Activated T-helper 9 cell treated with anti-CD3 and anti-CD28 coated beads, Interleukin-2, amount 50 U/mL, for 16 hours (primary cell): ENCODE measurements around the gene RNF187.
A peak's percentile ranks its signal among the peaks of the same experiment; 100 is the strongest.
"Not testable (repeated sequence)": the region's sequence is repeated elsewhere in the genome, so short reads cannot be mapped to it uniquely, and the experiment has no call there.

Experiments
- DNase-seq: peaks from one replicate; pipeline ENCODE4 v3.0.0-alpha.2; 2020; ENCODE audit warnings: low read depth

RNF187 gene

GRCh38 chr1:228459091-228459993 lies 27.8 kb upstream of the RNF187 start:
- DNase-seq: peak; percentile 32

GRCh38 chr1:228460821-228461220 lies 26.4 kb upstream of the RNF187 start:
- DNase-seq: no peak

- no peak for DNase-seq
Observed at GRCh38 chr1:228462560-228462959, 24.6 kb upstream of the RNF187 start.

- no peak for DNase-seq
Observed at GRCh38 chr1:228463009-228463558, 24.1 kb upstream of the RNF187 start.

GRCh38 chr1:228463559-228464455 lies 23.4 kb upstream of the RNF187 start:
- DNase-seq: no peak

GRCh38 chr1:228464487-228464983 lies 22.6 kb upstream of the RNF187 start:
- peak; percentile 80 for DNase-seq

- DNase-seq: no peak
Observed at GRCh38 chr1:228465141-228465540, 22.0 kb upstream of the RNF187 start.

GRCh38 chr1:228465571-228466146 lies 21.5 kb upstream of the RNF187 start:
- DNase-seq: no peak

- DNase-seq: not testable (repeated sequence)
Observed at GRCh38 chr1:228468188-228468587, 19.0 kb upstream of the RNF187 start.

GRCh38 chr1:228469413-228470162 lies 17.6 kb upstream of the RNF187 start:
- no peak for DNase-seq

GRCh38 chr1:228471154-228471761 lies 15.9 kb upstream of the RNF187 start:
- no peak for DNase-seq

GRCh38 chr1:228471762-228472398 lies 15.3 kb upstream of the RNF187 start:
- DNase-seq: no peak

GRCh38 chr1:228472655-228473054 lies 14.5 kb upstream of the RNF187 start:
- no peak for DNase-seq

- no peak for DNase-seq
Observed at GRCh38 chr1:228474507-228474906, 12.7 kb upstream of the RNF187 start.

- no peak for DNase-seq
Observed at GRCh38 chr1:228475812-228476211, 11.4 kb upstream of the RNF187 start.

GRCh38 chr1:228477263-228477662 lies 9.9 kb upstream of the RNF187 start:
- DNase-seq: no peak

GRCh38 chr1:228478326-228478725 lies 8.9 kb upstream of the RNF187 start:
- DNase-seq: no peak

- no peak for DNase-seq
Observed at GRCh38 chr1:228478912-228479711, 8.1 kb upstream of the RNF187 start.

- DNase-seq: no peak
Observed at GRCh38 chr1:228483789-228484188, 3.4 kb upstream of the RNF187 start.
